Suppressor macrophage treated with lipopolysaccharide for 1 hour (primary cell): ENCODE results near the gene PRR29.
A peak's percentile ranks its signal among the peaks of the same experiment; 100 is the strongest.
"Not testable (repeated sequence)": the region's sequence is repeated elsewhere in the genome, so short reads cannot be mapped to it uniquely, and the experiment has no call there.

Experiments used
- DNase-seq, 3 donors: peaks; one replicate each; pipeline ENCODE4 v3.0.0-alpha.2; 2020 to 2022

The PRR29 gene

DNA sequence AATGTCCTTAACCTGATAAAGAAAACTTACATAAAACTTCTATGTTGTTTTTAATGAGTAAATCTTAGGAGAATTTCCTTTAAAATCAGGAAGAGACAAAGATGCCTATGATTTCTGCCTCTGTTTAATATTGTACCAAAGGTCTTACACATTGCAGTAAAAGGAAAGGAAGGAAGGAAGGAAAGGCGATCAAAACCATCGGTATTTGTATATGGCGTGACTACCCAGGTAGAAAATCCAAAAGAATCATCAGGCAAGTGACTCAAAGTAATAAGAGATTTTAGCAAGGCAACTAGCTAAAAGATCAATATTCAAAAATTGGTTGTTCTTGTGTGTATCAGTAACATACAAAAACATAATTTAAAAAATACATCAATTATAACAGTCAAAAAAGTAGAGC, 18.8 kb downstream of the PRR29 start:
- DNase-seq = no peak

- peak in 2 of 3 donors; percentile 25 to 51 for DNase-seq
These were observed 19.3 kb downstream of the PRR29 start for GRCh38 chr17:64017381-64017980.

DNA sequence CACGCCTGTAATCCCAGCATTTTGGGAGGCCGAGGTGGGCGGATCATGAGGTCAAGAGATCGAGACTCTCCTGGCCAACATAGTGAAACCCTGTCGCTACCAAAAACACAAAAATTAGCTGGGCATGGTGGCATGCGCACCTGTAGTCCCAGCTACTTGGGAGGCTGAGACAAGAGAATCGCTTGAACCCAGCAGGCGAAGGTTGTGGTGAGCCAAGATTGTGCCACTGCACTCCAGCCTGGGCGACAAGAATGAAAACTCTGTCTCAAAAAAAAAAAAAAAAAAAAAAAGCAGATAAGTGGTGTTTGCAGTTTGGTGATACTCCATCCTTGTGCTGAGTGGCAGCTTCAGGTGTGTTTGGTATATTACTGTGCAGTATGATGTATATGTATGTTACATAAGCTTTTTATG, 21.4 kb downstream of the PRR29 start:
- DNase-seq = not testable (repeated sequence)

DNA sequence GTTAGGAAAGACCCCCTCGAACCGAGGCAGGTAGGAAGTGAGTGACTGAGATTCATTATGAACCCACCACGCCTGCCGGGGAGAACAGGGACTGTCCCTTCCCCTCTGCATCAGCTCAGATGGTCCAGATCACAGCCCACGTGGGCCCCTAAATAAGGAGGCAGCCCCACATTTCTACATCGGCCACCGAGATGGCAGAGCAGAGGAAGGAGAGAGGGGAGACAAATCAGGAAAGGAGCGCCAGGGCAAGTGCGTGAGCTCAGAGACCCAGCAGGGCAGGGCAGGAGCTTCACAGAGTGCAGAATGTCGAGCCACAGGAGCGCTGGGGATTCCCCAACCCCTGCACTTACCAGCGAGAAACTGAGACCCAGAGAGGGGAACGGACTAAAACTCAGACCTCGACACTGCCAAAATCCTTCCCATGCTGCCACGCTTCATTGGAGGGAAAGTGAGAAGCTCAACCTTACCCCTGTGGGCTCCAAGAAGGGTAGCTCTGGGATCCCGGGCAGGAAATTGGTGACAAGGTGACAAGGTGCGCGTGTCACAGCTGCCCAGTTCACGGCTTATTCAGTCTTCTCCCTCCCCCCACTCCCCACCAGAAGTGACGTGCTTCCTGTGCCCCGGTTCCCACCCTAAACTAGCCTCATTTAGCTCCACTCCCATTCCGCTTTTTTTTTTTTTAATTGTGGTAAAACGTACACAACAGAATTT, 22.1 kb downstream of the PRR29 start, which contains the start of gene ICAM2:
Gene ICAM2, minus strand, starts transcription at position 578 of the 711 bp plus-strand sequence. CDS start 13,942 bp downstream, outside the sequence.
- peak; percentile 35 to 45 (median 40) for DNase-seq

DNA sequence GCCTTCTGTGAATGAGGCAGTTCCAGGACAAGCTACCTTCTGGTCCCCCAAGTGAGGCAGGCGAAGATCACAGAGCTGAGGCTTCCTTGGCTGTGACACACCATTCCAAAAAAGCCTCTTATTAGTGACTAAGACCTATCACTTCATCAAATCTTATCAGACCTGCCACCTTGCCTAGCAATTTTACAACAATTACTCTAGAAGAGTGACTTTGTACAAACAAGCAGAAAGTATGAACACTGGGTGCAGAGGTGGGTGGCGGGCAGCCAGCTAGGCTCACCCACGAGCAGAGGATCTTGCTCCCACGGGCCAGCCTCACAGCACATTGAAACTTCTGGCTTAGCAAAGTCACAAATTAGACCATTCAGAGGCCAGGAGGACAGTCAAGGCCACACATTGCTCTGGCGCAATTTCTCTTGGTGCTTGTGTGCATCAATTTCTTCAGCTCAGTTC, 24.5 kb downstream of the PRR29 start:
- DNase-seq = peak in 1 of 3 donors; percentile 17

- no peak for DNase-seq
These were observed 26.1 kb downstream of the PRR29 start for GRCh38 chr17:64024215-64024654.

- no peak for DNase-seq
These were observed 26.9 kb downstream of the PRR29 start for GRCh38 chr17:64024781-64025731.

GRCh38 chr17:64025732-64026294, 27.7 kb downstream of the PRR29 start:
- DNase-seq = peak; percentile 81 to 90 (median 83)

DNA sequence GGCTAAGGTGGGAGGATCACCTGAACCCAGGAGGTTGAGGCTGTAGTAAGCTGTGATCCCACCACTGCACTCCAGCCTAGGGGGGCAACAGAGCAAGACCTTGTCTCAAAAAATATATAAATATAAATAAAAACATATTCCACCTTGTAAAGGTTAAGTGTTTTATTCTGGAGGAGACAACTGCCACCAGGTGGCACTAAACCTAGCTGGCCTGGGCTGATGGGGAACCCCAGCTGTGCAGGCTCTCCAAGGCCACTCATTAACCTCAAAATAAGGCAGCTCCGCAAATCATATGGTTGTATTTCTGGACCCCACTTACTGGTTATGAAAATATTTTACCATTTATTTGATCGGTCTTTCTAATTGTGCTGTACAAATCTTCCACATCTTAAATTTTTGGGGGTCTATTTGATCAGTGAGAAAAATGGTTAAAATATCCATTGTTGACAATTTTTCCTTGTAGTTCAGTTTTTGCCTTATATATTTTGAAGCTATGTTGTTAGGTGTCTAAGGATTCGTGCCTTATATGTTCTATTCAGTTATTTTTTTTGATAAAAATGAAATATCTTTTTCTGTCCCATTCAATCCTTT, 30.8 kb downstream of the PRR29 start:
- peak; percentile 80 to 87 (median 84) for DNase-seq

DNA sequence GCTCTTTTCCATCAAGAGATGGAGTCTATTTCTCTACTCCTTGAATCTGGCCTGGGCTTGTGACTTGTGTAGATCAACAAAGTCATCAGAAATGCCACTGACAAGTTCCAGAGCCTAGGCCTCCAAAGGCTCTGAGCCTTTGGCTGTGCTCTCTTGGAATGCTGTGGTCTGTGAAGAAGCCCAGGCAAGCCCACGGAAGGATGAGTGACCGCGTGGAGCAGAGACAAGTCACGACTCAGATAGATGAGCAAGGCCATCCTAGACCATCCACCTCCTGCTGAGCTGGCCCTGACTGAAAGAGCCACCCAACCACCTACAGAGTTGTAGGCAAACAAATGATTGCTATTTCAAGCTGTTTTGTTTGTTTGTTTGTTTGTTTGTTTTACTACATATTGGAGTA, 33.9 kb downstream of the PRR29 start:
- no peak for DNase-seq

- DNase-seq = no peak
These were observed 38.2 kb downstream of the PRR29 start for GRCh38 chr17:64036198-64036922.

DNA sequence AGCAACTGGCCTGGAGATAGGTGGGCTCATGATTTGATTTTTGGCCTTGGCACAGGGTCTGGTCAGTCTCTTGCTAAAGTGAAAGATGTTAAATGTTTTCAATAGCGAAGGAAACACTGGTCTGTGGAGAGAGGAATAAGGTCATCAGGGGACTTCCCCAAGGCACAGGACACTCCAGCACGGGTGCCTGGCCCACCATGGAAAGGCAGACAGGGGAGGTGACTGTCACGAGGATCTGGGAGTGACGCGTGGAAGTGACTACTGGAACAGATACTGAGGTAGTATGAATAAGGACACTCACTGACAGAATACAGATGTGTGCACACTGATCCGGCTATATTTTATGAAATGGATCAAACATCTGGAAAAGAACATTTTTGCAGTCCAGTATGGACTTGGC, 39.0 kb downstream of the PRR29 start:
- DNase-seq = peak in 1 of 3 donors; percentile 27

GRCh38 chr17:64037802-64038201, 39.7 kb downstream of the PRR29 start:
- no peak for DNase-seq

- DNase-seq = no peak
These were observed 40.4 kb downstream of the PRR29 start for GRCh38 chr17:64038331-64039105.

- no peak for DNase-seq
These were observed 40.9 kb downstream of the PRR29 start for GRCh38 chr17:64039106-64039400.

DNA sequence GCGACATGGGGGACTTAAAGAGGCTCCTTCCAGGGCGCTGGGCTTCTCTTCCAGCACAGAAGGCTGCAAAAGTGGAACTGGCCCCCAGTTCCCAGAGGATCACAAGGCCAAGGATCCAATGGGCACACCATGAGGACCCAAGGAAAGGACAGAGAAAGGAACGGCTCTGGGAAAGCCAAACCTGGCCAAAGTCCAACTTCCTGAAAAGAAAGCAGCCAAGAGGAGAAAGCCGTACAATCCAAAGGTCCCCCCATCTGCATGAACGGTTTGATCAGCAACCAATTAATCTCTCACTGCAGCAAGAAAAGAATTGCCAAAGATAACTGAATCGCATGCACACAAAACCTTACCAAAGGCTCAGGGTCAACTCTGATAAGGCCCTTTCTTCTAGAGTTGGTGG, 42.1 kb downstream of the PRR29 start:
- DNase-seq = no peak

GRCh38 chr17:64041912-64042311, 43.8 kb downstream of the PRR29 start:
- no peak for DNase-seq

GRCh38 chr17:64042700-64043485, 44.7 kb downstream of the PRR29 start:
- DNase-seq = no peak

DNA sequence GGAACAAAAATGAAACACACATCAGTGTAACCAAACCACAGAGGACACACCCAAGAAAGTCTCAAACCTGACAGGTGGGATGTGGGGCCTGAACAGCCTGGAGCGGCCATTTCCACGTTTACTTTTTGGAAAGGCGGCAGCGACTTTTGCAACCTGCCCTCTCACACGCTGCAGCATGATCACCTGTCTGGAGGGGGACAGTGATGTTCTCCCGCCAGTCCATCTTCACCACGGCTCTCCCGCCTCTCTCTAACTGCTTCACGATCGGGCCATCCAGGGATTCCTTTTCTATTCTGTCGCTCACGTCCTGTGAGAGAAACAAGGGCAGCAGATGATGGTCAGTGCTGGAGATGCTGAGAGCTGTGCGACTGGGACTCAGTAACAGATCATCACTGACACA, 47.0 kb downstream of the PRR29 start:
- no peak for DNase-seq

- no peak for DNase-seq
These were observed 50.7 kb downstream of the PRR29 start for GRCh38 chr17:64048805-64049204.
